OCI-LY7 (cell line): Measurements from ENCODE around the gene BCL7A. TPM values are rescaled to one million over a fixed set of nuclear protein-coding genes. Genes with fewer than 3 reads are reported as not detected.

ENCODE experiments used
- BruUV-seq: library from RNA; stranded (reverse); fragments of 400-500 nt; replicated peaks from 2 replicates; lab custom pipeline; 2021; lab: Mats Ljungman, UMichigan
- CTCF ChIA-PET: fragments of 300-600 bp; sonication (Branson Sonifier 250); formaldehyde crosslinking; loops from one replicate; lab custom pipeline; 2022; ENCODE audit warnings: antibody characterized with exemption; ENCODE audit not compliant: unreplicated experiment; lab: Charles Lee
- POLR2A ChIA-PET: fragments of 300-600 bp; sonication (Branson Sonifier 250); formaldehyde crosslinking; loops from one replicate; lab custom pipeline; 2022; ENCODE audit warnings: antibody characterized with exemption; lab: Charles Lee
- DNase-seq: peaks from one replicate; pipeline ENCODE4 v3.0.0-alpha.2; 2015; ENCODE audit warnings: low spot score
- H2AFZ ChIP-seq: fragments of 200-600 bp; sonication (generic), shearing (Covaris generic); 2 replicates; pipeline ENCODE4 v1.6.1; 2014; ENCODE audit warnings: mild to moderate bottlenecking, antibody characterized with exemption, low read length, moderate library complexity
- H3K27ac ChIP-seq: fragments of 200-600 bp; sonication (generic); 2 replicates; pipeline ENCODE4 v1.5.1; 2014; ENCODE audit warnings: mixed run types, low read depth, mild to moderate bottlenecking, moderate library complexity, low read length, inconsistent platforms; ENCODE audit not compliant: poor library complexity, severe bottlenecking
- H3K36me3 ChIP-seq: fragments of 200-600 bp; sonication (generic); 2 replicates; pipeline ENCODE4 v1.6.1; 2014; ENCODE audit warnings: mild to moderate bottlenecking, antibody characterized with exemption, low read length, moderate library complexity, mixed read lengths; ENCODE audit not compliant: insufficient read depth
- H3K4me1 ChIP-seq: fragments of 200-600 bp; sonication (generic); 2 replicates; pipeline ENCODE4 v1.5.1; 2014; ENCODE audit warnings: mild to moderate bottlenecking, low read length; ENCODE audit not compliant: insufficient read depth, poor library complexity, severe bottlenecking
- H3K4me2 ChIP-seq: fragments of 200-600 bp; sonication (generic); 2 replicates; pipeline ENCODE4 v1.6.1; 2014; ENCODE audit warnings: mild to moderate bottlenecking, low read length
- H3K4me3 ChIP-seq: fragments of 200-600 bp; sonication (generic); 2 replicates; pipeline ENCODE4 v1.5.1; 2014; ENCODE audit warnings: mild to moderate bottlenecking, low read depth, low read length; ENCODE audit not compliant: poor library complexity, severe bottlenecking
- H3K79me2 ChIP-seq: fragments of 200-600 bp; sonication (generic); 2 replicates; pipeline ENCODE4 v1.6.1; 2016; ENCODE audit warnings: low read depth, mild to moderate bottlenecking, low read length, moderate library complexity, mixed read lengths; ENCODE audit not compliant: insufficient read depth
- H3K9me2 ChIP-seq: fragments of 200-600 bp; sonication (generic); 2 replicates; pipeline ENCODE4 v1.6.1; 2016; ENCODE audit warnings: mild to moderate bottlenecking, low read length, mixed read lengths; ENCODE audit not compliant: insufficient read depth
- H3K9me3 ChIP-seq: fragments of 200-600 bp; sonication (generic); 2 replicates; pipeline ENCODE4 v1.6.1; 2014; ENCODE audit warnings: mild to moderate bottlenecking, mixed run types, low read length, mixed read lengths
- H4K20me1 ChIP-seq: fragments of 200-600 bp; sonication (generic); 2 replicates; pipeline ENCODE4 v1.6.1; 2014; ENCODE audit warnings: mild to moderate bottlenecking, antibody characterized with exemption, low read length, moderate library complexity, mixed read lengths; ENCODE audit not compliant: insufficient read depth
- EZH2phosphoT487 ChIP-seq: fragments of 200-600 bp; sonication (generic); IDR thresholded peaks from 2 replicates; pipeline ENCODE4 v1.6.1; 2018; ENCODE audit warnings: low read depth, borderline replicate concordance, mild to moderate bottlenecking, mixed run types, antibody characterized with exemption, low read length, moderate library complexity, mixed read lengths
- intact Hi-C: fragments of 100-400 bp; cut with micrococcal nuclease; formaldehyde crosslinking; loops from one replicate; pipeline ENCODE4 v1.10.0; 2022; ENCODE audit not compliant: unreplicated experiment
- total RNA-seq, 2 experiments: library from RNA; depleted of rRNA in 1 of 2; stranded (reverse); fragments of >200 nt in 1 of 2; shearing (Covaris generic) in 1 of 2; gene quantifications; 2 replicates each; pipeline ENCODE4 v1.2.3, GENCODE V29; 2014 to 2022
- TF ChIP-seq, protein P1 (sequence below): fragments of 200-600 bp; sonication (generic); conservative IDR thresholded peaks from 2 replicates; pipeline ENCODE4 v1.5.1; 2014; ENCODE audit warnings: mild to moderate bottlenecking, antibody characterized with exemption, low read length, moderate library complexity, mixed read lengths

BCL7A gene
- total RNA-seq, 2 experiments from 2014 or later: 76.2 to 84.7 TPM

DNA sequence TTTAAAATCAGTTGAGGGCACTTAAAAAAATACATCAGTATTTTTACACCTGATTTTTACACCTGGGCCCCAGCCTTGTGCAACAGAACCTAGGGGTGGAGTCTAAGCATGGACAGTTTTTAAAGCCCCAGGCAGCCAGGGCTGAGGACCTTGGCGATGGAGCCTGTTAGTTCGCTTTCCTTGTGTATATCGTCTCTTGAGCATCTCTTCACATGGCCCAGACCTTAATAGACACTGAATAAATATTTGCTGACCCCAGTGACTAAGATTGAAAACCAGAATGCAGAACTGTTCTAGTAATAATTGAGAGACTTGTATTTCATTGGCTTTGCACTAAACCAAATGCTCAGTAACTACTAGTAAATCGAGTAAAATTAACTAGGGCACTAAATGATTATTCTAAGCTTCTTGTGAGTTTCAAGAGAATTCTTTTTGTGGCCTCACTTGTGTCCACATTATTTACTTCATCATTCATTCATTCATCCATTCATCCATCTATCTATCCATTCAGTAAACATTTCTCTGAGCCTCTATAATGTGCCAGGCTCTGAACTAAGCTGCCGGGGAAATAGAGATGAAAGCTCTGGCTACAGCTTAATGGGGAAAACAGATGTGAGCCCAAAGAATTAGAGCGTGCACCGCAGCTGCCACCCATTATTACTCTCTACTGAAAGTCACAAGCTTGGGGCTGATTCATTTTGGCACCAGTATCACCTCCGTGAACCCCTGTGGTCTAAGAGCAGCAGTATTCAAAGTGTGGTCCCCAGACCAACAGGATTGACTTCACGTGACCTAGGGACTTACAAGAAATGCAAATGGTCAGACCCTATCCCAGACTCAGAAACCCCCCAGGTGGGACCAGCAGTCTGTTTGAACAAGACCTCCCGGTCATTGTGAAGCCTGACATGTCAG is 30.7 kb upstream of the BCL7A start:
- Histone ChIP-seq H3K79me2 (peaks cover 13% of the 10 kb centered on the region; the same call in 1 of the 2 replicates), H3K27ac (peak overlapping the region; percentile 56), H2AFZ (peak overlapping the region; percentile 11; the same call in 1 of the 2 replicates), H3K9me3 (no peaks in the 10 kb centered on the region), H3K4me1 (peaks cover 60% of the 10 kb centered on the region), H3K4me3 (no peak overlapping the region), H3K9me2 (no peaks in the 10 kb centered on the region), H4K20me1 (no peaks in the 10 kb centered on the region), H3K4me2 (peak overlapping the region; percentile 30), H3K36me3 (peaks cover 38% of the 10 kb centered on the region)
- intact Hi-C loops: no loop called here
- CTCF ChIA-PET: no interaction called here
- POLR2A ChIA-PET: interaction anchor here (0.5 to 3.8 kb wide), 8 partner anchors 8 to 411 kb away, joined by 3 to 34 read pairs (median 4); no protein-coding TSS in a partner anchor
- no peak for DNase-seq
- BruUV-seq: TSS peak; percentile 18
- TF ChIP-seq, protein P1, sequence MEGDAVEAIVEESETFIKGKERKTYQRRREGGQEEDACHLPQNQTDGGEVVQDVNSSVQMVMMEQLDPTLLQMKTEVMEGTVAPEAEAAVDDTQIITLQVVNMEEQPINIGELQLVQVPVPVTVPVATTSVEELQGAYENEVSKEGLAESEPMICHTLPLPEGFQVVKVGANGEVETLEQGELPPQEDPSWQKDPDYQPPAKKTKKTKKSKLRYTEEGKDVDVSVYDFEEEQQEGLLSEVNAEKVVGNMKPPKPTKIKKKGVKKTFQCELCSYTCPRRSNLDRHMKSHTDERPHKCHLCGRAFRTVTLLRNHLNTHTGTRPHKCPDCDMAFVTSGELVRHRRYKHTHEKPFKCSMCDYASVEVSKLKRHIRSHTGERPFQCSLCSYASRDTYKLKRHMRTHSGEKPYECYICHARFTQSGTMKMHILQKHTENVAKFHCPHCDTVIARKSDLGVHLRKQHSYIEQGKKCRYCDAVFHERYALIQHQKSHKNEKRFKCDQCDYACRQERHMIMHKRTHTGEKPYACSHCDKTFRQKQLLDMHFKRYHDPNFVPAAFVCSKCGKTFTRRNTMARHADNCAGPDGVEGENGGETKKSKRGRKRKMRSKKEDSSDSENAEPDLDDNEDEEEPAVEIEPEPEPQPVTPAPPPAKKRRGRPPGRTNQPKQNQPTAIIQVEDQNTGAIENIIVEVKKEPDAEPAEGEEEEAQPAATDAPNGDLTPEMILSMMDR: no peak
- no peak for TF ChIP-seq EZH2phosphoT487

DNA sequence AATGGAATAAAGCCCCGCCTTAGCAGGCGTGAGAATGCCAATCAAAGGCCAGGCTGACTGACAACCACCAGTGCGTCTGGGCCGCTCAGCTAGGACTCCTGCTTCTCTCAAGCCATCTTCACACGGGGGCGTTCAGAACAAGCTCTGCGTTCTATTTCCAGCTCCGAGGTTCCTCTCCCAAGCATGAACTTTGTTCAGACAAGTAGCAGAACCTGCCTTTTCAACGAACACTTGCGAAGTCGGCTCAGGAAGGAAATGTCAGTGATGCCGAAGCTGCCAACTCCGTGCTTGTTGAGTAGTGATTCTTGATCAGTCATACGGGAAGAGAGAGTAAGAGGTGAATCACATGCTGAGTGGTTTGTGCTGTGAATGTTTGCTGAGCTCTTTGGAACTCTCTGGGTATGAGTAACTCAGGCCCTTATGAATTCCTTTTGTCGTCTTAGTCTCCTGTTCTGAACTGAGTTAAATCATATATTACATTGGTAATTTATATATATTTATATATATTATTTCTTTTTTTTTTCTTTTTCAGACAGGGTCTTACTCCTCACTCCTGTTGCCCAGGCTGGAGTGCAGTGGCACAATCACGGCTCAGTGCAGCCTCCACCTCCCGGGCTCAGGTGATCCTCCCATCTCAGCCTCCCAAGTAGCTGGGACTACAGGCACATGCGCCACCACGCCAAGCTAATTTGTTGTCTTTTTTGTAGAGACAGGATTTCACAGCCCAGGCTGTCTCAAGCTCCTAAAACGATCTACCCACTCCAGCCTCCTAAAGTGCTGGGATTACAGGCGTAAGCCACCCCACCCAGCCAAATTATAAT is 29.4 kb upstream of the BCL7A start:
- intact Hi-C loops: no loop called here
- Histone ChIP-seq H3K4me1 (peaks cover 62% of the 10 kb centered on the region), H3K36me3 (peaks cover 38% of the 10 kb centered on the region), H3K9me3 (no peaks in the 10 kb centered on the region), H2AFZ (no peak overlapping the region), H3K79me2 (peaks cover 17% of the 10 kb centered on the region; the same call in 1 of the 2 replicates), H3K4me3 (no peak overlapping the region), H3K27ac (peak overlapping the region; percentile 56), H3K9me2 (no peaks in the 10 kb centered on the region), H3K4me2 (peak overlapping the region; percentile 38; the same call in 1 of the 2 replicates), H4K20me1 (no peaks in the 10 kb centered on the region)
- CTCF ChIA-PET: interaction anchor here (1.2 kb wide), 1 partner anchor 14 kb away, joined by 3 read pairs; no protein-coding TSS in a partner anchor
- no TSS peak for BruUV-seq
- no peak for DNase-seq
- POLR2A ChIA-PET: interaction anchor here (0.8 to 3.8 kb wide), 7 partner anchors 11 to 29 kb away, joined by 3 to 34 read pairs (median 3); no protein-coding TSS in a partner anchor
- no peak for TF ChIP-seq EZH2phosphoT487
- TF ChIP-seq, protein P1: no peak
